Breast epithelium (tissue), 4 donors: Measurements from ENCODE around the gene CHIT1. TPM values are rescaled to one million over a fixed set of nuclear protein-coding genes. Genes with fewer than 3 reads are reported as not detected.

Experiments
- DNase-seq, 2 donors: peaks; one replicate each; pipeline ENCODE4 v3.0.0-alpha.2; 2019; ENCODE audit warnings: low spot score in 2 of 2
- H3K27ac ChIP-seq, 2 donors: fragments of 200-600 bp; sonication (generic) in 1 of 2; one replicate each; pipeline ENCODE4 v1.5.1; 2016 to 2019; ENCODE audit warnings: mild to moderate bottlenecking in 1 of 2
- H3K27me3 ChIP-seq, 2 donors: fragments of 200-600 bp; sonication (generic) in 1 of 2; one replicate each; pipeline versions ENCODE4 v1.5.1 to v1.6.0; 2017 to 2019; ENCODE audit warnings: control low read depth in 1 of 2, mild to moderate bottlenecking in 1 of 2
- H3K36me3 ChIP-seq: fragments of 200-600 bp; one replicate; pipeline ENCODE4 v1.5.1; 2019
- H3K4me1 ChIP-seq, 2 donors: fragments of 200-600 bp; sonication (generic); one replicate each; pipeline ENCODE4 v1.5.1; 2016 to 2019; ENCODE audit warnings: control low read depth in 1 of 2
- H3K4me3 ChIP-seq, 3 donors: fragments of 200-600 bp; sonication (generic); 1 replicate in 2 of 3; 2 replicates in 1 of 3; pipeline ENCODE4 v1.5.1; 2016 to 2019; ENCODE audit warnings: mild to moderate bottlenecking in 3 of 3, moderate library complexity in 2 of 3
- H3K9me3 ChIP-seq, 2 donors: fragments of 200-600 bp; sonication (generic) in 1 of 2; one replicate each; pipeline ENCODE4 v1.5.1; 2016 to 2019; ENCODE audit warnings: control low read depth in 1 of 2
- POLR2A ChIP-seq: fragments of 450-650 bp; IDR thresholded peaks from one replicate; pipeline ENCODE4 v1.6.1; 2016; ENCODE audit warnings: antibody characterized with exemption, mild to moderate bottlenecking, moderate library complexity
- POLR2AphosphoS5 ChIP-seq, 3 donors: sonication (generic); formaldehyde crosslinking; IDR thresholded peaks; one replicate each; pipeline ENCODE4 v1.6.1; 2017; ENCODE audit warnings: antibody characterized with exemption in 3 of 3
- intact Hi-C: fragments of 100-400 bp; cut with DNase I; formaldehyde crosslinking; loops from one replicate; pipeline ENCODE4 v1.15.1; 2023; ENCODE audit warnings: low total_unique reads
- total RNA-seq, 3 donors: library from RNA; depleted of rRNA; stranded (reverse); fragments of >200 nt; gene quantifications; one replicate each; pipeline ENCODE4 v1.1.0, GENCODE V29; 2016
- TF ChIP-seq, protein P1 (sequence below), 3 donors: fragments of 450-650 bp; IDR thresholded peaks; one replicate each; pipeline ENCODE4 v1.5.1; 2016 to 2017; ENCODE audit warnings: antibody characterized with exemption in 3 of 3, mild to moderate bottlenecking in 3 of 3, moderate library complexity in 3 of 3

Gene CHIT1
- total RNA-seq, 3 donors from 2014 or later, result 5.1 to 15.2 TPM; not detected in 1

DNA sequence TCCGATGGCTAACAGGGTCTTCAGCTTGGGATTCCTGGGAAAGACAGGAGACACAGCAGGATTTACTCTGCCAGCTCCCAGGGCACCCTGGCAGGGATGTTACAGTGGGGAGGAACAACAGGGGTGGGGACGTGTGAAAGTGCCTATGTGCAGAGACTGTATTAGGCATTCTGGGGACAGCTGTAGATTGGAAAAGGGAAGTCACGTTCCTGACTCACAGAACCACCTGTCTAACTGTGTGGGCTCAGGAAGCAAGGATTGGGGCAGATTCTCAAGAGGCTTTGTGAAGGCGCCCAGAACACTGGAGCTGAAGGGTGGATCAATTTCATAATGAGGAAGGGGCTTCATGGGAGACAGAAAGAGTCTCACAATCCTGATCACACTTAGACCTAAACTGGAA, 4.4 kb downstream of the CHIT1 start:
- DNase-seq, result no peak
- H3K9me3 ChIP-seq, result no peaks in the 10 kb centered on the region
- H3K27ac ChIP-seq, result no peak overlapping the region
- no peaks in the 10 kb centered on the region for H3K4me1 ChIP-seq
- no peaks in the 10 kb centered on the region for H3K36me3 ChIP-seq
- TF ChIP-seq POLR2A (no peak), POLR2AphosphoS5 (IDR thresholded peaks at IDR 0.05) (no peak)
- TF ChIP-seq, protein P1, sequence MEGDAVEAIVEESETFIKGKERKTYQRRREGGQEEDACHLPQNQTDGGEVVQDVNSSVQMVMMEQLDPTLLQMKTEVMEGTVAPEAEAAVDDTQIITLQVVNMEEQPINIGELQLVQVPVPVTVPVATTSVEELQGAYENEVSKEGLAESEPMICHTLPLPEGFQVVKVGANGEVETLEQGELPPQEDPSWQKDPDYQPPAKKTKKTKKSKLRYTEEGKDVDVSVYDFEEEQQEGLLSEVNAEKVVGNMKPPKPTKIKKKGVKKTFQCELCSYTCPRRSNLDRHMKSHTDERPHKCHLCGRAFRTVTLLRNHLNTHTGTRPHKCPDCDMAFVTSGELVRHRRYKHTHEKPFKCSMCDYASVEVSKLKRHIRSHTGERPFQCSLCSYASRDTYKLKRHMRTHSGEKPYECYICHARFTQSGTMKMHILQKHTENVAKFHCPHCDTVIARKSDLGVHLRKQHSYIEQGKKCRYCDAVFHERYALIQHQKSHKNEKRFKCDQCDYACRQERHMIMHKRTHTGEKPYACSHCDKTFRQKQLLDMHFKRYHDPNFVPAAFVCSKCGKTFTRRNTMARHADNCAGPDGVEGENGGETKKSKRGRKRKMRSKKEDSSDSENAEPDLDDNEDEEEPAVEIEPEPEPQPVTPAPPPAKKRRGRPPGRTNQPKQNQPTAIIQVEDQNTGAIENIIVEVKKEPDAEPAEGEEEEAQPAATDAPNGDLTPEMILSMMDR (IDR thresholded peaks at IDR 0.05), result no peak
- intact Hi-C loops, result no loop called here
- no peaks in the 10 kb centered on the region for H3K27me3 ChIP-seq
- H3K4me3 ChIP-seq, result no peak overlapping the region

GRCh38 chr1:203223012-203223775, 6.3 kb downstream of the CHIT1 start:
- H3K36me3 ChIP-seq, result no peaks in the 10 kb centered on the region
- no peak overlapping the region for H3K4me3 ChIP-seq
- DNase-seq, result no peak
- intact Hi-C loops, result loop anchor here (5.0 kb wide), 1 partner anchor 619 kb away; no protein-coding TSS in a partner anchor
- TF ChIP-seq, protein P1 (IDR thresholded peaks at IDR 0.05), result no peak
- TF ChIP-seq POLR2A (no peak), POLR2AphosphoS5 (IDR thresholded peaks at IDR 0.05) (no peak)
- no peak overlapping the region for H3K27ac ChIP-seq
- H3K9me3 ChIP-seq, result no peaks in the 10 kb centered on the region
- H3K27me3 ChIP-seq, result no peaks in the 10 kb centered on the region
- no peaks in the 10 kb centered on the region for H3K4me1 ChIP-seq

DNA sequence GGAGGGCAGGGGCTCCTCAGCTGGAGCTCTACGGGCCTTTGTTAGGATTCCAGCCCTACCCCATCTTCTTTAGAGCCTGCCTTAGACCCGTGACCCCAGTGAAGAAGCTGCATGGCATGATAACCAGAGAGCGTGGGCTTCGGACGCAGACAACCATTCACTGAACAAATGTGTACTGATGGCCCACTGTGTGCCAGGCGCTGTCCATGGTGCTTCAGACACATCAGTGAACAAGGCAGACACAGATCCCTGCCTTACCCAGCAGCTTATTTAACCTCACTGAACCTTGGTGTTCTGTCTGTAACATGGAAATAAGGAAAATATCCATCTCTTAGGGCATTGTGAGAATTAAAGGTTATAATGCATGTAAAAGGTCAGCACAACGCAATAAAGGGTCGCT, 9.5 kb downstream of the CHIT1 start:
- TF ChIP-seq POLR2AphosphoS5 (IDR thresholded peaks at IDR 0.05), result no peak
- TF ChIP-seq, protein P1 (IDR thresholded peaks at IDR 0.05), result no peak
- TF ChIP-seq POLR2A, result no peak
- no peaks in the 10 kb centered on the region for H3K36me3 ChIP-seq

GRCh38 chr1:203219171-203219570, 10.3 kb downstream of the CHIT1 start:
- Histone ChIP-seq H3K36me3 (no peaks in the 10 kb centered on the region), H3K4me3 (no peak overlapping the region), H3K4me1 (peaks cover 0 to 8% of the 10 kb centered on the region in 2 donors), H3K9me3 (no peaks in the 10 kb centered on the region), H3K27ac (no peak overlapping the region), H3K27me3 (no peaks in the 10 kb centered on the region)
- intact Hi-C loops, result loop anchor here (5.0 kb wide), 1 partner anchor 92 kb away; the partner anchor contains the start of gene ADORA1
- no peak for DNase-seq
- TF ChIP-seq, protein P1 (IDR thresholded peaks at IDR 0.05), result no peak
- TF ChIP-seq POLR2A (no peak), POLR2AphosphoS5 (IDR thresholded peaks at IDR 0.05) (no peak)

More for the DNA sequence above, 9.5 kb downstream of the CHIT1 start:
- no peak overlapping the region for H3K27ac ChIP-seq
- intact Hi-C loops, result loop anchor here (5.0 kb wide), 2 partner anchors 93 to 622 kb away; partner anchors contain the start of gene ADORA1
- no peaks in the 10 kb centered on the region for H3K27me3 ChIP-seq
- no peak for DNase-seq
- no peak overlapping the region for H3K4me3 ChIP-seq
- no peaks in the 10 kb centered on the region for H3K9me3 ChIP-seq
- H3K4me1 ChIP-seq, result peaks cover 0 to 8% of the 10 kb centered on the region in 2 donors

GRCh38 chr1:203217668-203218067, 11.8 kb downstream of the CHIT1 start:
- H3K4me3 ChIP-seq, result no peak overlapping the region
- H3K27ac ChIP-seq, result no peak overlapping the region
- TF ChIP-seq, protein P1 (IDR thresholded peaks at IDR 0.05), result no peak
- TF ChIP-seq POLR2AphosphoS5 (IDR thresholded peaks at IDR 0.05), result no peak
- no peak for TF ChIP-seq POLR2A
- peaks cover 0 to 8% of the 10 kb centered on the region in 2 donors for H3K4me1 ChIP-seq
- H3K9me3 ChIP-seq, result no peaks in the 10 kb centered on the region
- intact Hi-C loops, result loop anchor here (5.0 kb wide), 1 partner anchor 90 kb away; the partner anchor contains the start of gene ADORA1
- no peak for DNase-seq
- no peaks in the 10 kb centered on the region for H3K36me3 ChIP-seq
- H3K27me3 ChIP-seq, result no peaks in the 10 kb centered on the region
